Stimulated activated CD8-positive, alpha-beta memory T cell treated with anti-CD3 and anti-CD28 coated beads, Interleukin-12 subunit alpha, Interleukin-12 subunit beta, amount 100 ng/mL, for 24 hours (primary cell): ENCODE data around the gene PLXNB2.
"Not testable (repeated sequence)": the region's sequence is repeated elsewhere in the genome, so short reads cannot be mapped to it uniquely, and the experiment has no call there.

Experiments used
- DNase-seq: peaks from one replicate; pipeline ENCODE4 v3.0.0-alpha.2; 2020; ENCODE audit errors: extremely low read depth

The PLXNB2 gene

GRCh38 chr22:50280022-50280707 is 27.3 kb downstream of the PLXNB2 start:
- no peak for DNase-seq

- DNase-seq: no peak
These were observed 28.4 kb downstream of the PLXNB2 start for GRCh38 chr22:50278956-50279619.

GRCh38 chr22:50278461-50278860 is 29.0 kb downstream of the PLXNB2 start:
- no peak for DNase-seq

- no peak for DNase-seq
These were observed 29.7 kb downstream of the PLXNB2 start for GRCh38 chr22:50277761-50278160.

- no peak for DNase-seq
These were observed 31.3 kb downstream of the PLXNB2 start for GRCh38 chr22:50276143-50276542.

- DNase-seq: no peak
These were observed 32.0 kb downstream of the PLXNB2 start for GRCh38 chr22:50275181-50276055.

- DNase-seq: no peak
These were observed 32.7 kb downstream of the PLXNB2 start for GRCh38 chr22:50274771-50275170.

- no peak for DNase-seq
These were observed 33.1 kb downstream of the PLXNB2 start for GRCh38 chr22:50274311-50274710.

- DNase-seq: not testable (repeated sequence)
These were observed 33.7 kb downstream of the PLXNB2 start for GRCh38 chr22:50273781-50274180.

- DNase-seq: not testable (repeated sequence)
These were observed 34.1 kb downstream of the PLXNB2 start for GRCh38 chr22:50273352-50273751.

GRCh38 chr22:50272044-50272802 is 35.2 kb downstream of the PLXNB2 start:
- no peak for DNase-seq

GRCh38 chr22:50271519-50271970 is 35.9 kb downstream of the PLXNB2 start:
- DNase-seq: no peak

- DNase-seq: no peak
These were observed 36.6 kb downstream of the PLXNB2 start for GRCh38 chr22:50270666-50271394.

GRCh38 chr22:50269970-50270665 is 37.3 kb downstream of the PLXNB2 start, which contains the start of gene MAPK11:
MAPK11 (minus strand) TSS chr22:50270380; CDS start chr22:50270292, 88 bp downstream.
- no peak for DNase-seq

- no peak for DNase-seq
These were observed 37.9 kb downstream of the PLXNB2 start for GRCh38 chr22:50269573-50269969.

- DNase-seq: no peak
These were observed 38.8 kb downstream of the PLXNB2 start for GRCh38 chr22:50268655-50269113.

GRCh38 chr22:50267591-50268390 is 39.7 kb downstream of the PLXNB2 start:
- DNase-seq: no peak

- no peak for DNase-seq
These were observed 40.5 kb downstream of the PLXNB2 start for GRCh38 chr22:50266994-50267393.

- no peak for DNase-seq
These were observed 42.3 kb downstream of the PLXNB2 start for GRCh38 chr22:50264946-50265669.
